ENCODE results near the gene LAD1. TPM values are rescaled to one million over a fixed set of nuclear protein-coding genes. Genes with fewer than 3 reads are reported as not detected.

The LAD1 gene
- total RNA-seq, 1 donor from 2014 or later, result 38.0 TPM

DNA sequence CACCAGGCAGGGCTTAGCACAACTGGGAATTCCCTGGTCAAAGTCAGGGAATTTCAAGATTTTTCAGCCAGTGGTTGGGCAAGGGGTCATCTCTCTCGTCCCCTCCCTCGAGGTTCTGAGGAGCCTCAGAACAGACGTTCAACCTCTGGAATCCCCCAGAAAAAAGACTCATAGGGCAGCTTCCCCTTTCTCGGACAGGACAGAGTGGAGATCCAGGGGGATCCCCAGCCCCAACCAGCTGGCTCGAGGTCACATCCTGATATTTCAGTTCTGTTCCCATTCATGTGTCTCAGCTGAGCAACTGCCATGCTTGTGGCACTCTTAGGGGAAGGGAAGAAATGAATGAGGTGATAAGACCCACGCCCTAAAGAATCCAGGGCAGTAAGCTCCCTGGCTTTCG is 4.9 kb upstream of the LAD1 start:
- Mint-ChIP-seq H3K4me3 (ENCODE audit: low read depth) (no peak overlapping the region), H3K4me1 (ENCODE audit: low read depth) (peaks cover 27% of the 10 kb centered on the region), H3K27ac (no peak overlapping the region), H3K36me3 (ENCODE audit: insufficient read depth) (peaks cover 2% of the 10 kb centered on the region), H3K27me3 (peaks cover 2% of the 10 kb centered on the region), H3K9me3 (ENCODE audit: low read depth) (no peaks in the 10 kb centered on the region)
- DNase-seq (ENCODE audit: low spot score, unreplicated experiment), result no peak
- TF ChIP-seq, protein P1, sequence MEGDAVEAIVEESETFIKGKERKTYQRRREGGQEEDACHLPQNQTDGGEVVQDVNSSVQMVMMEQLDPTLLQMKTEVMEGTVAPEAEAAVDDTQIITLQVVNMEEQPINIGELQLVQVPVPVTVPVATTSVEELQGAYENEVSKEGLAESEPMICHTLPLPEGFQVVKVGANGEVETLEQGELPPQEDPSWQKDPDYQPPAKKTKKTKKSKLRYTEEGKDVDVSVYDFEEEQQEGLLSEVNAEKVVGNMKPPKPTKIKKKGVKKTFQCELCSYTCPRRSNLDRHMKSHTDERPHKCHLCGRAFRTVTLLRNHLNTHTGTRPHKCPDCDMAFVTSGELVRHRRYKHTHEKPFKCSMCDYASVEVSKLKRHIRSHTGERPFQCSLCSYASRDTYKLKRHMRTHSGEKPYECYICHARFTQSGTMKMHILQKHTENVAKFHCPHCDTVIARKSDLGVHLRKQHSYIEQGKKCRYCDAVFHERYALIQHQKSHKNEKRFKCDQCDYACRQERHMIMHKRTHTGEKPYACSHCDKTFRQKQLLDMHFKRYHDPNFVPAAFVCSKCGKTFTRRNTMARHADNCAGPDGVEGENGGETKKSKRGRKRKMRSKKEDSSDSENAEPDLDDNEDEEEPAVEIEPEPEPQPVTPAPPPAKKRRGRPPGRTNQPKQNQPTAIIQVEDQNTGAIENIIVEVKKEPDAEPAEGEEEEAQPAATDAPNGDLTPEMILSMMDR (IDR thresholded peaks at IDR 0.05; ENCODE audit: unreplicated experiment), result no peak

DNA sequence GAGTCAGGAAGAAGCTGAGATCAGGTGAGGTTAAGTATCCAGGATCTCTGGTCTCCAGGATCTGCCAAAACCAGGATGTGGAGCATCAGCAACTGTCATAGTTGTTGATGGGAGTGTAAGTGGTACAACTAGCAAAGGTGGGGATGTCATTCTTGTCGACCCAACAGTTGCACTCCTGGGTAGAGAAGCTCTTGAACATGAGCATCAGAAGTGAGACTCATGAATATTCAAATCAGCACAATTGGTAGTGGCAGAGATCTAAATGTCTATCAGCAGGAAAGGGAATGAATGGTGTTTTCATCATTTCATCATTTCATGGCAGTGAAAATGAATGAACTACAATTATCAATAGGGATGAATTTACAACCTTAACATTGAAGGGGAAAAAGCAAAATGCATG is 4.2 kb upstream of the LAD1 start:
- peaks cover 32% of the 10 kb centered on the region for H3K4me1 Mint-ChIP-seq (ENCODE audit: low read depth)
- peaks cover 2% of the 10 kb centered on the region for H3K36me3 Mint-ChIP-seq (ENCODE audit: insufficient read depth)
- no peak for DNase-seq (ENCODE audit: low spot score, unreplicated experiment)
- H3K27me3 Mint-ChIP-seq, result peaks cover 2% of the 10 kb centered on the region
- H3K27ac Mint-ChIP-seq, result no peak overlapping the region
- TF ChIP-seq, protein P1 (IDR thresholded peaks at IDR 0.05; ENCODE audit: unreplicated experiment), result no peak
- no peak overlapping the region for H3K4me3 Mint-ChIP-seq (ENCODE audit: low read depth)
- no peaks in the 10 kb centered on the region for H3K9me3 Mint-ChIP-seq (ENCODE audit: low read depth)

DNA sequence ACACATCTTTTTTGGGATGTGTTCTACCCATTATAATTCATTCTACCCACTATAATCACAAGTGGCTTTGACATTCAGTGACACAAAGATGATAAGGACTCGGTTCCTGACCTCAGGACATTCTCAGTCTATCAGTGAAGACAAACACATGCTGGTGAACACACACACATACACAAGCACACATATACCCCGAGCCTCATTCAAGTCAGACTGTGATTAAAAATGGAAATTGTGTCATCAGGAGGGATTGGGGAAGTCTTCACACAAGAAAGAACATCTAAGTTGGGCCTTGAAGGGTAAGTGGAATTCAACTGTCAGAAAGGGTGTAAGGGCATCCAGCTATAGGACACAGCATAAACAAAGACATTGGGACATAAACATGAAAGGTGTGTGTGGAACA is 2.6 kb upstream of the LAD1 start:
- TF ChIP-seq, protein P1 (IDR thresholded peaks at IDR 0.05; ENCODE audit: unreplicated experiment), result no peak
- no peak overlapping the region for H3K27ac Mint-ChIP-seq

DNA sequence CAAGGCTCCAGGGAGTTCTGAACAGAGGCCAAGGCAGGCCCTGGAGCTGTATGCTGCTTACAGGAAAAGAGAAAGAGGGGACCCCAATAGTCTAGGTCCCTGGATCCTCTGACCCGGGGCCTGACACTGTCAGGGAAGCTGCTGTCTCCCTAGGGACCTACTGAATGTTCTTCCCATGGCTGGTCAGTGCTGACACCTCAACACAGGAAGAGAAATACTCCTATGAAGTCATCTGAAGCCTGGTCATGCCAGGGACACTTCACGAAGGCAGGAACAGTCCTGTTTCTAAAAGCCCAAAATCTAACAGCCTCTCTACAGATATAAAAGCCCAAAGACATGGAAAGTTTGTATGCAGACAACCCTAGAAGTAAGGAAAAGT is 1.7 kb upstream of the LAD1 start:
- H3K27me3 Mint-ChIP-seq, result no peaks in the 10 kb centered on the region
- TF ChIP-seq, protein P1 (IDR thresholded peaks at IDR 0.05; ENCODE audit: unreplicated experiment), result no peak
- H3K4me3 Mint-ChIP-seq (ENCODE audit: low read depth), result peak overlapping the region; percentile 73
- H3K4me1 Mint-ChIP-seq (ENCODE audit: low read depth), result peaks cover 46% of the 10 kb centered on the region
- H3K36me3 Mint-ChIP-seq (ENCODE audit: insufficient read depth), result peaks cover 2% of the 10 kb centered on the region
- no peak for DNase-seq (ENCODE audit: low spot score, unreplicated experiment)
- H3K9me3 Mint-ChIP-seq (ENCODE audit: low read depth), result no peaks in the 10 kb centered on the region
- H3K27ac Mint-ChIP-seq, result no peak overlapping the region

More for the DNA sequence above, 2.6 kb upstream of the LAD1 start:
- H3K27me3 Mint-ChIP-seq, result no peaks in the 10 kb centered on the region
- no peak for DNase-seq (ENCODE audit: low spot score, unreplicated experiment)
- H3K9me3 Mint-ChIP-seq (ENCODE audit: low read depth), result no peaks in the 10 kb centered on the region
- H3K36me3 Mint-ChIP-seq (ENCODE audit: insufficient read depth), result peaks cover 2% of the 10 kb centered on the region
- no peak overlapping the region for H3K4me3 Mint-ChIP-seq (ENCODE audit: low read depth)
- peaks cover 44% of the 10 kb centered on the region for H3K4me1 Mint-ChIP-seq (ENCODE audit: low read depth)

DNA sequence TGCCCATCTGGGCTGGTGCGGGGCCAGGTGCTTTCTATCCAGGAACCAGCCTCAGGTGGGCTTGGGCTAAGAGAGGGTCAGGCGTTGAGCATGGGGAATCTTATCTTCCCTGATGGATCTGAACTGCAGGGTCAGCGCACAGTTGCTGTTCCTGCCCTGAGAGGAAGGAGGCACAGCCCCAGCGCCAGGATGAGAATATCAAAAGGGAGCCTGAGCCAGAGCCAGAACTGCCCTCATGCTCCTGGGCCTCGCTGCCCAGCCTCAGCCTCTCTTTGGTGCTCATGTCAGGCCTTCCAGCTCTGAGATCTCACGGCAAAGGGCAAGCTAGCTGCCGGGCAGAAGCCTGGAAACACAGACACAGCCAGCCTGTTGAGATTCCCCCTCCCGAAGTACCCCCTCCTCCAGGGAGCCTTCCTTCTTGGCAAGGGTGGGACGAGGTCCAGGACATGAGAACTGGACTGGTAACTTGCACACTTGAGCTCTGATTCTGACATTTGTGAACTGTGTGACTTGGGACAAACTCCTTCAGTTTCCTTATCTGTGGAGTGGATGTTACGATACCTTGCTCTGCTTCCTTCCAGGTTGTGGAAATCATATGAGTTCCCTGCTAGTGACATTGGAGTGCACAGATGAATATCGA is 1.2 kb upstream of the LAD1 start:
- Mint-ChIP-seq H3K27ac (peak overlapping the region; percentile 89), H3K27me3 (no peaks in the 10 kb centered on the region), H3K36me3 (ENCODE audit: insufficient read depth) (peaks cover 2% of the 10 kb centered on the region), H3K4me3 (ENCODE audit: low read depth) (peak overlapping the region; percentile 73), H3K4me1 (ENCODE audit: low read depth) (peaks cover 44% of the 10 kb centered on the region), H3K9me3 (ENCODE audit: low read depth) (no peaks in the 10 kb centered on the region)
- DNase-seq (ENCODE audit: low spot score, unreplicated experiment), result no peak
- TF ChIP-seq, protein P1 (IDR thresholded peaks at IDR 0.05; ENCODE audit: unreplicated experiment), result no peak

Measured in progenitor cell of endocrine pancreas (in vitro differentiated cells).